Stimulated activated CD4-positive, alpha-beta T cell treated with anti-CD3 and anti-CD28 coated beads, TNF-alpha, amount 100 ng/mL, for 24 hours (primary cell): Measurements from ENCODE around the gene APH1A.
"Not testable (repeated sequence)": the region's sequence is repeated elsewhere in the genome, so short reads cannot be mapped to it uniquely, and the experiment has no call there.

Source experiments
- DNase-seq, 3 experiments: peaks; one replicate each; pipeline ENCODE4 v3.0.0-alpha.2; 2020; ENCODE audit warnings: low read depth in 3 of 3

Gene APH1A

GRCh38 chr1:150268705-150269403 lies at the start of gene APH1A:
Gene APH1A (minus strand): TSS chr1:150269016. CDS start chr1:150268810, 206 bp downstream.
- peak; percentile 89 to 95 (median 93) for DNase-seq

- not testable (repeated sequence) for DNase-seq
Observed at GRCh38 chr1:150314691-150315090, 45.9 kb upstream of the APH1A start.

- no peak for DNase-seq
Observed at GRCh38 chr1:150311762-150312161, 42.9 kb upstream of the APH1A start.

- no peak for DNase-seq
Observed at GRCh38 chr1:150309758-150310508, 41.1 kb upstream of the APH1A start.

- not testable (repeated sequence) for DNase-seq
Observed at GRCh38 chr1:150308585-150308984, 39.8 kb upstream of the APH1A start.

GRCh38 chr1:150302902-150303301 lies 34.1 kb upstream of the APH1A start:
- DNase-seq, result no peak

- DNase-seq, result no peak
Observed at GRCh38 chr1:150302338-150302737, 33.5 kb upstream of the APH1A start.

- no peak for DNase-seq
Observed at GRCh38 chr1:150299716-150300115, 30.9 kb upstream of the APH1A start.

- DNase-seq, result no peak
Observed at GRCh38 chr1:150295476-150295875, 26.7 kb upstream of the APH1A start.

- DNase-seq, result peak; percentile 77 to 88 (median 85)
Observed at GRCh38 chr1:150293433-150294253, 24.8 kb upstream of the APH1A start, which contains the start of gene MRPS21. Gene MRPS21 (plus strand): TSS chr1:150293861. CDS start chr1:150294367, 506 bp downstream.

- no peak for DNase-seq
Observed at GRCh38 chr1:150288822-150289221, 20.0 kb upstream of the APH1A start.

GRCh38 chr1:150288382-150288781 lies 19.6 kb upstream of the APH1A start:
- DNase-seq, result no peak

- no peak for DNase-seq
Observed at GRCh38 chr1:150283260-150283659, 14.4 kb upstream of the APH1A start.

- no peak for DNase-seq
Observed at GRCh38 chr1:150282558-150282958, 13.7 kb upstream of the APH1A start.

- DNase-seq, result peak; percentile 38 to 65 (median 54)
Observed at GRCh38 chr1:150281758-150282557, 13.1 kb upstream of the APH1A start, which contains the start of gene CIART. Gene CIART (plus strand): TSS chr1:150282554. CDS start chr1:150283268, 714 bp downstream.

- DNase-seq, result peak in 1 of 3 experiments; percentile 49
Observed at GRCh38 chr1:150281221-150281757, 12.5 kb upstream of the APH1A start.

GRCh38 chr1:150280138-150280707 lies 11.4 kb upstream of the APH1A start:
- no peak for DNase-seq

GRCh38 chr1:150273311-150273710 lies 4.5 kb upstream of the APH1A start:
- DNase-seq, result no peak

GRCh38 chr1:150271291-150271959 lies 2.6 kb upstream of the APH1A start:
- no peak for DNase-seq

- no peak for DNase-seq
Observed at GRCh38 chr1:150269451-150269850, 635 bp upstream of the APH1A start.
